A673 (cell line): Measurements from ENCODE around the gene MAP3K5. TPM values are rescaled to one million over a fixed set of nuclear protein-coding genes. Genes with fewer than 3 reads are reported as not detected.

Experiments used
- BruUV-seq: library from RNA; stranded (reverse); fragments of 400-500 nt; replicated peaks from 2 replicates; lab custom pipeline; 2021; lab: Mats Ljungman, UMichigan
- CTCF ChIA-PET: fragments of 300-600 bp; sonication (Branson Sonifier 250); formaldehyde crosslinking; loops from one replicate; lab custom pipeline; 2022; ENCODE audit warnings: antibody characterized with exemption; lab: Charles Lee
- POLR2A ChIA-PET: fragments of 300-600 bp; sonication (Branson Sonifier 250); formaldehyde crosslinking; loops from one replicate; lab custom pipeline; 2022; ENCODE audit warnings: antibody characterized with exemption; ENCODE audit not compliant: low non-redundant PET; lab: Charles Lee
- DNase-seq: peaks from one replicate; pipeline ENCODE4 v3.0.0-alpha.2; 2015; ENCODE audit warnings: low spot score
- H3K27ac ChIP-seq: fragments of 200-600 bp; sonication (generic); 2 replicates; pipeline ENCODE4 v1.5.1; 2016; ENCODE audit warnings: mixed run types, low read depth, mild to moderate bottlenecking, mixed read lengths, antibody characterized with exemption, low read length; ENCODE audit not compliant: poor library complexity, severe bottlenecking
- H3K27me3 ChIP-seq: fragments of 200-600 bp; sonication (generic); replicated peaks from 2 replicates; pipeline ENCODE4 v1.6.1; 2017; ENCODE audit warnings: mixed run types, low read depth, mild to moderate bottlenecking, mixed read lengths, antibody characterized with exemption, low read length; ENCODE audit not compliant: insufficient read depth, poor library complexity
- H3K36me3 ChIP-seq: fragments of 200-600 bp; sonication (generic); 2 replicates; pipeline ENCODE4 v1.6.1; 2016; ENCODE audit warnings: mixed run types, mild to moderate bottlenecking, mixed read lengths, antibody characterized with exemption, low read length; ENCODE audit not compliant: insufficient read depth, poor library complexity, severe bottlenecking
- H3K4me1 ChIP-seq: fragments of 200-600 bp; sonication (generic); 2 replicates; pipeline ENCODE4 v1.6.1; 2017; ENCODE audit warnings: mixed run types, mild to moderate bottlenecking, mixed read lengths, antibody characterized with exemption, low read length; ENCODE audit not compliant: insufficient read depth, poor library complexity, severe bottlenecking
- H3K4me3 ChIP-seq: fragments of 200-600 bp; sonication (generic); 2 replicates; pipeline ENCODE4 v1.5.1; 2016; ENCODE audit warnings: low read depth, mixed run types, mild to moderate bottlenecking, mixed read lengths, low read length; ENCODE audit not compliant: poor library complexity, severe bottlenecking
- H3K9me3 ChIP-seq: fragments of 200-600 bp; sonication (generic); 2 replicates; pipeline ENCODE4 v1.6.1; 2016; ENCODE audit warnings: mixed run types, low read depth, mild to moderate bottlenecking, mixed read lengths, antibody characterized with exemption, low read length; ENCODE audit not compliant: poor library complexity, severe bottlenecking
- CTCF ChIP-seq: fragments of 300-800, 200-600 bp; sonication (generic); conservative IDR thresholded peaks from 2 replicates; pipeline ENCODE4 v1.5.1; 2017; ENCODE audit warnings: low read depth, mild to moderate bottlenecking, antibody characterized with exemption, low read length, moderate library complexity, mixed read lengths
- EZH2 ChIP-seq: fragments of 200-600 bp; sonication (generic); IDR thresholded peaks from 2 replicates; pipeline ENCODE4 v1.6.1; 2017; ENCODE audit warnings: borderline replicate concordance, low read depth, mild to moderate bottlenecking, mixed read lengths, antibody characterized with exemption, low read length; ENCODE audit not compliant: poor library complexity, severe bottlenecking
- intact Hi-C: fragments of 100-400 bp; cut with micrococcal nuclease; formaldehyde crosslinking; loops from one replicate; pipeline ENCODE4 v1.10.0; 2022; ENCODE audit not compliant: unreplicated experiment
- total RNA-seq: library from RNA; stranded (reverse); gene quantifications from 2 replicates; pipeline ENCODE4 v1.2.3, GENCODE V29; 2021

MAP3K5 gene
- total RNA-seq, 1 experiment from 2014 or later, result 5.4 TPM

DNA sequence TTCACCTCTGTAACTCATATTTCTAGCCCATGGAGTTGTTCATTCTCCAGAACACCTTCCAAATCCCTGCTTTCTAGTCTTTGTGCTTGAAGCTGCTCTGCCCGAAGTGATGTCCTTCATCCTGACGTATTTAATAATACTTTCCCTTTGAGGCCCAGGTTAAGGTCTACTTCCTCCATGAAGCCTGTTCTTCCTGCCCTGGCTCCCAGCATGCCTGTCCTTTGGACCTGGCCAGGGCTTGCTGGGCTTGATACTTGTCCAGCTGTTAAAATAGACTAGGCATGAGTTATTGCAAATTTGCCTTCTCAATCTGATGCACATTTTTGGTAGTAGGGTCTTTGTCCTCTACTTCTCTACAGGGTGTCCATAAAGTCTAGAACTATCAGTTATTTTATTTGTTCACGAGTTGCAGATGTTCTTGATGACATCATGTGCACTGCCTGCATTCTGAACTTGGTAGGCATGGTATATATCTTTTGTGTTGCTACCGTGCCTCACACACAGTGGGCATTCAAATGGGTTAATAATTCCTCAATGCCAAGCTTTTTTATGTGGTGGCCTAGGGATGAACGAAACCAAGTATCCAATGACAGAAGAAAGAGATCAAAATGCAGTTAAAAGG, 239.0 kb downstream of the MAP3K5 start:
- DNase-seq, result no peak
- TF ChIP-seq EZH2, result no peak
- no peak for TF ChIP-seq CTCF
- CTCF ChIA-PET, result no interaction called here
- peaks cover 33% of the 10 kb centered on the region for H3K27me3 ChIP-seq
- no peaks in the 10 kb centered on the region for H3K36me3 ChIP-seq
- no TSS peak for BruUV-seq
- no peak overlapping the region for H3K27ac ChIP-seq
- intact Hi-C loops, result no loop called here
- H3K9me3 ChIP-seq, result no peaks in the 10 kb centered on the region
- POLR2A ChIA-PET, result no interaction called here
- H3K4me1 ChIP-seq, result peaks cover 12% of the 10 kb centered on the region
- H3K4me3 ChIP-seq, result no peak overlapping the region

DNA sequence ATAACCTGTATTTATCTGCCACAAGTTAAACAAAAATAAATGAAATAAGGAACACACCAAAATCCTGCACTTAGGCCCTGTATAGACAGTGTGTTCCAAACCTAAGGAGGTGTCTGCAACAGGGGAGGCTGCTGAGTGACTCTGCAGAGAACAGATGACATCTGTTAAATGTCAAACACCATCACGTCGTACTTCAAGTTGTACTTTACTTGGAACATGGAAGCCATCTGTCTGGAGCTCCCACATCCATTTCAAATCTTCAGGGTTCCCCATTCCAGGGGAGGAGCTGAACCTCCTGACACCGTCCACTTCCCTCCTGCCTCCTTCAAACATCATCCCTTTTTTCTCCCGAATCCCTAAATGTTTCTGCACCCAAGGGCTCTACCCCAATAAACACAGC, 240.2 kb downstream of the MAP3K5 start:
- Histone ChIP-seq H3K4me1 (peaks cover 12% of the 10 kb centered on the region), H3K27me3 (peaks cover 37% of the 10 kb centered on the region), H3K27ac (no peak overlapping the region), H3K36me3 (no peaks in the 10 kb centered on the region), H3K4me3 (no peak overlapping the region), H3K9me3 (no peaks in the 10 kb centered on the region)
- TF ChIP-seq EZH2 (no peak), CTCF (no peak)
- ChIA-PET POLR2A (no interaction called here), CTCF (no interaction called here)
- no TSS peak for BruUV-seq
- intact Hi-C loops, result no loop called here
- no peak for DNase-seq

DNA sequence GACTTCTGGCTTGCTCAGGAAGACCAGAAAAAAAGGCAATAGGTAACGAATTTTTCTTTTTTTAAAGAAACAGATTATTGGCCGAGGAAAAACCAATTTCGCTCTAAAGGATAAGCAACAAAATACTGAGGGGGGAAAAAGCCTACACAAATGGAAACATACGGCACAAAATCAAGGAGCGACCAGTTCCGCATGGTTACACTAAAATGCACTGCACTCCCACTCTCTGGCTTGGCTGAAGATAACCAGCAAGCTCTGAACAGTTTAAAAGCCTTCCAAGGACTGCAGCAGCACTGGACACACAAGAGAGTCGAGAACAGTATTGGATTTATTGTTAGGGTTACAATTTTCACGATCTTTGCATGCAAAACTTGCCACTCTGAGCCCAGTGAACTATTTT, 241.2 kb downstream of the MAP3K5 start:
- no TSS peak for BruUV-seq
- Histone ChIP-seq H3K4me1 (peaks cover 12% of the 10 kb centered on the region), H3K9me3 (no peaks in the 10 kb centered on the region), H3K27ac (no peak overlapping the region), H3K4me3 (peak overlapping the region; percentile 56), H3K36me3 (no peaks in the 10 kb centered on the region), H3K27me3 (peaks cover 43% of the 10 kb centered on the region)
- ChIA-PET POLR2A (no interaction called here), CTCF (no interaction called here)
- TF ChIP-seq EZH2 (no peak), CTCF (no peak)
- no peak for DNase-seq
- intact Hi-C loops, result no loop called here
